H1 (cell line): Measurements from ENCODE around the gene FHIP1B. TPM values are rescaled to one million over a fixed set of nuclear protein-coding genes. Genes with fewer than 3 reads are reported as not detected.
"Not testable (repeated sequence)": the region's sequence is repeated elsewhere in the genome, so short reads cannot be mapped to it uniquely, and the experiment has no call there.

ENCODE experiments used
- CTCF ChIA-PET: fragments of 300-600 bp; sonication (Branson Sonifier 250); formaldehyde crosslinking; loops from one replicate; lab custom pipeline; 2021; ENCODE audit not compliant: partially characterized antibody; lab: Charles Lee
- POLR2A ChIA-PET: fragments of 300-600 bp; sonication (Branson Sonifier 250); formaldehyde crosslinking; loops from one replicate; lab custom pipeline; 2021; ENCODE audit warnings: inconsistent platforms; ENCODE audit not compliant: partially characterized antibody; lab: Charles Lee
- DNase-seq, 2 experiments: peaks; one replicate each; pipeline versions ENCODE4 v3.0.0 to v3.0.0-alpha.2; 2010 to 2022; ENCODE audit warnings: low spot score in 2 of 2, low read depth in 1 of 2, mixed read lengths in 1 of 2
- FAIRE-seq: peaks from 2 replicates; lab custom pipeline; 2011; peaks lifted over from hg19 to GRCh38; lab: Jason Lieb, UNC
- H2AFZ ChIP-seq: 2 replicates; pipeline ENCODE4 v1.8.1; 2012; ENCODE audit warnings: low read length, inconsistent platforms
- H2AK5ac ChIP-seq: 2 replicates; pipeline ENCODE4 v1.6.1; 2013; ENCODE audit warnings: low read depth, low read length
- H2BK120ac ChIP-seq: replicated peaks from 2 replicates; pipeline ENCODE3; 2013; ENCODE audit warnings: low read depth, low read length, inconsistent platforms
- H2BK12ac ChIP-seq: 2 replicates; pipeline ENCODE4 v1.6.1; 2013; ENCODE audit warnings: low read depth, low read length
- H2BK15ac ChIP-seq: 2 replicates; pipeline ENCODE4 v1.6.1; 2013; ENCODE audit warnings: low read length
- H2BK20ac ChIP-seq: 2 replicates; pipeline ENCODE4 v1.6.1; 2013; ENCODE audit warnings: low read length
- H2BK5ac ChIP-seq: 2 replicates; pipeline ENCODE4 v1.6.1; 2013; ENCODE audit warnings: low read depth, low read length
- H3K14ac ChIP-seq: 2 replicates; pipeline ENCODE4 v1.6.1; 2013; ENCODE audit warnings: inconsistent platforms; ENCODE audit not compliant: insufficient read length
- H3K18ac ChIP-seq: 2 replicates; pipeline ENCODE4 v1.6.1; 2013; ENCODE audit warnings: low read length; ENCODE audit errors: extremely low read depth
- H3K23ac ChIP-seq: 2 replicates; pipeline ENCODE4 v1.6.1; 2013; ENCODE audit warnings: inconsistent platforms; ENCODE audit not compliant: insufficient read length
- H3K23me2 ChIP-seq: 2 replicates; pipeline ENCODE4 v1.6.1; 2013; ENCODE audit warnings: low read depth, low read length
- H3K27ac ChIP-seq: 2 replicates; pipeline ENCODE4 v1.6.1; 2011; ENCODE audit warnings: low read depth, low read length, inconsistent platforms
- H3K27me3 ChIP-seq, 4 experiments: replicated peaks in 1 of 4; 1 replicate in 1 of 4; 2 replicates in 3 of 4; pipeline versions ENCODE4 v1.6.1 to v1.8.1; 2011 to 2013; ENCODE audit warnings: low read length in 3 of 4, mild to moderate bottlenecking in 3 of 4, inconsistent platforms in 2 of 4, mixed read lengths in 2 of 4, moderate library complexity in 1 of 4; ENCODE audit not compliant: control insufficient read depth in 3 of 4, insufficient read depth in 3 of 4; ENCODE audit errors: extremely low read depth in 1 of 4
- H3K36me3 ChIP-seq, 4 experiments: 2 replicates each; pipeline versions ENCODE4 v1.6.1 to v1.8.1; 2011 to 2013; ENCODE audit warnings: mild to moderate bottlenecking in 4 of 4, low read length in 3 of 4, moderate library complexity in 2 of 4, control low read depth in 1 of 4, inconsistent platforms in 1 of 4; ENCODE audit not compliant: insufficient read depth in 4 of 4, control insufficient read depth in 2 of 4
- H3K4ac ChIP-seq: replicated peaks from 2 replicates; pipeline ENCODE3; 2013; ENCODE audit warnings: low read length, low read depth, mixed read lengths, inconsistent platforms; ENCODE audit not compliant: insufficient read length
- H3K4me1 ChIP-seq, 4 experiments: replicated peaks in 1 of 4; 1 replicate in 1 of 4; 2 replicates in 3 of 4; pipeline versions ENCODE4 v1.6.1 to v1.8.1; 2011 to 2013; ENCODE audit warnings: low read length in 3 of 4, inconsistent platforms in 2 of 4, mixed read lengths in 1 of 4; ENCODE audit not compliant: insufficient read depth in 4 of 4, control insufficient read depth in 3 of 4
- H3K4me2 ChIP-seq, 2 experiments: 2 replicates each; pipeline versions ENCODE4 v1.6.1 to v1.8.1; 2011 to 2013; ENCODE audit warnings: low read depth in 2 of 2, low read length in 2 of 2, control low read depth in 1 of 2, inconsistent platforms in 1 of 2, mild to moderate bottlenecking in 1 of 2; ENCODE audit not compliant: insufficient read depth in 1 of 2
- H3K4me3 ChIP-seq, 4 experiments: fragments of 200-600, 300-600 bp in 1 of 4; sonication (generic), shearing (Covaris generic), sonication (Bioruptor Twin) in 1 of 4; 2 replicates each; pipeline versions ENCODE4 v1.5.1 to v1.8.1; 2011 to 2016; ENCODE audit warnings: low read length in 4 of 4, low read depth in 3 of 4, control low read depth in 2 of 4, inconsistent platforms in 2 of 4, mild to moderate bottlenecking in 2 of 4, mixed read lengths in 1 of 4, moderate library complexity in 1 of 4; ENCODE audit not compliant: insufficient read depth in 2 of 4; ENCODE audit errors: extremely low read depth in 1 of 4
- H3K56ac ChIP-seq: replicated peaks from 2 replicates; pipeline ENCODE3; 2013; ENCODE audit warnings: low read depth, mild to moderate bottlenecking, mixed read lengths, low read length, inconsistent platforms; ENCODE audit not compliant: insufficient read length
- H3K79me1 ChIP-seq: 2 replicates; pipeline ENCODE4 v1.6.1; 2013; ENCODE audit warnings: low read depth, low read length, control low read depth
- H3K79me2 ChIP-seq, 2 experiments: 2 replicates each; pipeline versions ENCODE4 v1.6.1 to v1.8.1; 2012 to 2013; ENCODE audit warnings: low read length in 2 of 2, mild to moderate bottlenecking in 2 of 2, inconsistent platforms in 1 of 2; ENCODE audit not compliant: insufficient read depth in 2 of 2, control insufficient read depth in 1 of 2
- H3K9ac ChIP-seq, 4 experiments: replicated peaks in 1 of 4; 1 replicate in 1 of 4; 2 replicates in 3 of 4; pipeline versions ENCODE4 v1.6.1 to v1.8.1; 2011 to 2013; ENCODE audit warnings: low read depth in 3 of 4, low read length in 3 of 4, control low read depth in 2 of 4, mild to moderate bottlenecking in 2 of 4, moderate library complexity in 2 of 4, inconsistent platforms in 1 of 4; ENCODE audit errors: extremely low read depth in 1 of 4
- H3K9me3 ChIP-seq, 2 experiments: 2 replicates each; pipeline versions ENCODE4 v1.6.1 to v1.8.1; 2012 to 2013; ENCODE audit warnings: mild to moderate bottlenecking in 2 of 2, moderate library complexity in 2 of 2, control low read depth in 1 of 2, inconsistent platforms in 1 of 2, low read depth in 1 of 2, low read length in 1 of 2, mixed read lengths in 1 of 2; ENCODE audit not compliant: insufficient read depth in 2 of 2
- H4K20me1 ChIP-seq, 2 experiments: replicated peaks in 1 of 2; 2 replicates each; pipeline versions ENCODE3 to v1.8.1; 2011 to 2013; ENCODE audit warnings: inconsistent platforms in 2 of 2, low read length in 2 of 2, mild to moderate bottlenecking in 1 of 2; ENCODE audit not compliant: insufficient read depth in 2 of 2, control insufficient read depth in 1 of 2
- H4K5ac ChIP-seq: 2 replicates; pipeline ENCODE4 v1.6.1; 2013; ENCODE audit warnings: low read length, low read depth, mixed read lengths, inconsistent platforms; ENCODE audit not compliant: insufficient read length
- H4K8ac ChIP-seq: 2 replicates; pipeline ENCODE4 v1.8.0; 2013; ENCODE audit warnings: mild to moderate bottlenecking, moderate library complexity, low read length, inconsistent platforms; ENCODE audit not compliant: insufficient read depth; ENCODE audit errors: extremely low read depth
- H4K91ac ChIP-seq: replicated peaks from 2 replicates; pipeline ENCODE3; 2013; ENCODE audit warnings: low read length, mixed read lengths, inconsistent platforms; ENCODE audit not compliant: insufficient read length
- WGBS, 2 experiments: shearing (Covaris generic) in 1 of 2; methylation state at CpG; one replicate each; pipeline versions ENCODE4 v1.1.6 to v1.1.7; 2013 to 2015; ENCODE audit warnings: low lambda C conversion rate in 2 of 2, mixed read lengths in 2 of 2, inconsistent platforms in 1 of 2, low coverage in 1 of 2, missing lambda C conversion rate in 1 of 2; ENCODE audit not compliant: insufficient replicate concordance in 2 of 2, insufficient coverage in 1 of 2, insufficient read length in 1 of 2; ENCODE audit errors: extremely low coverage in 1 of 2, missing lambda C conversion rate in 1 of 2; 5-methylcytosine and 5-hydroxymethylcytosine counted together
- polyA plus RNA-seq, 7 experiments: library from polyadenylated mRNA; depleted of rRNA in 3 of 7; stranded (reverse) in 5 of 7; unstranded in 2 of 7; fragments of >200 nt in 5 of 7; fragments of 200-250 nt in 2 of 7; gene quantifications; 1 replicate in 5 of 7; 2 replicates in 1 of 7; 4 replicates in 1 of 7; pipeline versions ENCODE4 v1.2.1 to v1.2.3, GENCODE V29; 2011 to 2013; ENCODE audit warnings: missing spikeins in 2 of 7, mixed read lengths in 2 of 7
- total RNA-seq: library from RNA; stranded (reverse); fragmentation: NEBNext Ultra II Directional; extraction: Animal tissue kit (Norgen Biotek cat#: 25700); gene quantifications from 2 replicates; pipeline ENCODE4 v1.2.1, GENCODE V29; 2021

Gene FHIP1B
- total and polyA plus RNA-seq, 2 of the 8 experiments (the other 6 are each of a cell fraction or from before 2014, with no cell fraction given): 16.8 to 41.9 TPM

DNA sequence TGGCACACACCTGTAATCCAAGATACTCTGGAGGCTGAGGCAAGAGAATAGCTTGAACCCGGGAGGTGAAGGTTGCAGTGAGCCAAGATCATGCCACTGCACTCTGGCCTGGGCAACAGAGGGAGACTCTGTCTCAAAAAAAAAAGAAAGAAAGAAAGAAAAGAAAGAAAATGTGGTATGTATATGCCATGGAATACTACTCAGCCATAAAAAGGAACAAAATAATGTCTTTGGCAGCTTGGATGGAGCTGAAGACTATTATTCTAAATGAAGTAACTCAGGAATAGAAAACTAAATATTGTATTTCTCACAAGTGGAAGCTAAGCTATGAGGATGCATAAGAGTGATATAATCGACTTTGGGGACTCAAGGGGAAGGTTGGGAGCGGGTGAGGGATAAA lies 14.5 kb upstream of the FHIP1B start:
- H3K36me3 ChIP-seq, H2BK15ac ChIP-seq, H4K20me1 ChIP-seq, H2BK120ac ChIP-seq, H3K56ac ChIP-seq, H3K4me2 ChIP-seq, H2AFZ ChIP-seq, H4K8ac ChIP-seq, H2BK12ac ChIP-seq, H4K5ac ChIP-seq, H3K27ac ChIP-seq, H3K23ac ChIP-seq, H3K18ac ChIP-seq, H3K4me1 ChIP-seq, POLR2A ChIA-PET, H3K4me3 ChIP-seq, H2BK5ac ChIP-seq, DNase-seq, H3K4ac ChIP-seq, H3K9ac ChIP-seq, H3K79me2 ChIP-seq, H3K27me3 ChIP-seq, H4K91ac ChIP-seq, H2AK5ac ChIP-seq, FAIRE-seq, H3K9me3 ChIP-seq, H2BK20ac ChIP-seq, H3K79me1 ChIP-seq, H3K14ac ChIP-seq, H3K23me2 ChIP-seq: not testable (repeated sequence)
- CTCF ChIA-PET: interaction anchor here (0.6 to 7.6 kb wide), 13 partner anchors 7 to 226 kb away, joined by 3 to 124 read pairs (median 27); partner anchors contain the start of genes C11orf42, CAVIN3, CCKBR and CNGA4
- WGBS, 2 experiments: 78% methylated on average over 3 of the region's 3 CpGs; no CpG with 5 or more reads in 1 of the 2 experiments
